Panc1 (cell line): Measurements from ENCODE around the gene PSORS1C1. TPM values are rescaled to one million over a fixed set of nuclear protein-coding genes. Genes with fewer than 3 reads are reported as not detected.

Source experiments
- ATAC-seq: fragments of 200-7000 bp; cut with Tn5 transposase; 2 replicates; pipeline ENCODE4 v1.9.1; 2020; ENCODE audit warnings: mild to moderate bottlenecking, moderate library complexity
- BruUV-seq: library from RNA; stranded (reverse); fragments of 400-500 nt; replicated peaks from 2 replicates; lab custom pipeline; 2021; lab: Mats Ljungman, UMichigan
- CTCF ChIA-PET: fragments of 300-600 bp; sonication (Branson Sonifier 250); formaldehyde crosslinking; loops from one replicate; lab custom pipeline; 2022; ENCODE audit warnings: antibody characterized with exemption; lab: Charles Lee
- POLR2A ChIA-PET: fragments of 300-600 bp; sonication (Branson Sonifier 250); formaldehyde crosslinking; loops from one replicate; lab custom pipeline; 2022; ENCODE audit warnings: antibody characterized with exemption; lab: Charles Lee
- DNase-seq: peaks from one replicate; pipeline ENCODE4 v3.0.0-alpha.2; 2010; ENCODE audit warnings: low read depth, low spot score
- H3K27ac ChIP-seq: 2 replicates; pipeline ENCODE4 v1.5.1; 2011; ENCODE audit warnings: mild to moderate bottlenecking, low read length, inconsistent platforms
- H3K27me3 ChIP-seq: fragments of 200-500 bp; sonication (Bioruptor generic); 2 replicates; pipeline ENCODE4 v1.6.0; 2014; ENCODE audit warnings: low read length, inconsistent platforms; ENCODE audit not compliant: control insufficient read depth, insufficient read depth
- H3K36me3 ChIP-seq: fragments of 200-500 bp; sonication (Bioruptor generic); 2 replicates; pipeline ENCODE4 v1.5.1; 2014; ENCODE audit warnings: inconsistent platforms, mild to moderate bottlenecking, low read length, moderate library complexity; ENCODE audit not compliant: control insufficient read depth, insufficient read depth
- H3K4me1 ChIP-seq: 2 replicates; pipeline ENCODE4 v1.5.1; 2011; ENCODE audit warnings: inconsistent platforms, mild to moderate bottlenecking, low read length, moderate library complexity; ENCODE audit not compliant: control insufficient read depth, insufficient read depth
- H3K4me3 ChIP-seq, 2 experiments: 2 replicates each; pipeline ENCODE4 v1.5.1; 2011 to 2012; ENCODE audit warnings: low read depth in 2 of 2, low read length in 2 of 2, mild to moderate bottlenecking in 2 of 2, inconsistent platforms in 1 of 2, moderate library complexity in 1 of 2
- H3K9me3 ChIP-seq: fragments of 200-500 bp; sonication (Bioruptor generic); 2 replicates; pipeline ENCODE4 v1.5.1; 2014; ENCODE audit warnings: low read depth, mild to moderate bottlenecking, inconsistent platforms, low read length, moderate library complexity; ENCODE audit not compliant: control insufficient read depth, insufficient read depth
- CTCF ChIP-seq: fragments of 450-650 bp; IDR thresholded peaks from 2 replicates; pipeline ENCODE4 v1.5.1; 2017; ENCODE audit warnings: mild to moderate bottlenecking
- POLR2AphosphoS5 ChIP-seq: IDR thresholded peaks from 2 replicates; pipeline ENCODE4 v1.6.1; 2012; ENCODE audit warnings: mild to moderate bottlenecking, low read depth, low read length, moderate library complexity
- REST ChIP-seq, 2 experiments: IDR thresholded peaks; 2 replicates each; pipeline ENCODE4 v1.6.1; 2011 to 2012; ENCODE audit warnings: low read depth in 2 of 2, control low read depth in 1 of 2, low read length in 1 of 2, mild to moderate bottlenecking in 1 of 2, moderate library complexity in 1 of 2; ENCODE audit not compliant: insufficient read depth in 1 of 2
- SIN3A ChIP-seq: IDR thresholded peaks from 2 replicates; pipeline ENCODE4 v1.6.1; 2012; ENCODE audit warnings: low read depth, mild to moderate bottlenecking, low read length, moderate library complexity, borderline replicate concordance; ENCODE audit not compliant: insufficient read depth
- TCF7L2 ChIP-seq: IDR thresholded peaks from 2 replicates; pipeline ENCODE4 v1.6.1; 2011; ENCODE audit warnings: mild to moderate bottlenecking, low read depth, low read length, inconsistent platforms
- in situ Hi-C: cut with HindIII; loops from 2 replicates; pipeline ENCODE4 v1.10.0; 2016; ENCODE audit warnings: low sequenced_read_pairs, low pct_unique_long_range_greater_than_20kb
- intact Hi-C: fragments of 100-400 bp; cut with micrococcal nuclease; formaldehyde crosslinking; loops from one replicate; pipeline ENCODE4 v1.10.0; 2022; ENCODE audit not compliant: unreplicated experiment
- total RNA-seq: library from RNA; stranded (reverse); gene quantifications from one replicate; pipeline ENCODE4 v1.2.1, GENCODE V29; 2021; ENCODE audit not compliant: unreplicated experiment

The PSORS1C1 gene
- total RNA-seq, 1 experiment from 2014 or later: 2.9 TPM

GRCh38 chr6:31138982-31139381 is 24.4 kb downstream of the PSORS1C1 start, which contains the start of gene PSORS1C2:
TSS of gene PSORS1C2 (minus strand) at chr6:31139066. CDS start at chr6:31139026, 40 bp downstream.
- H3K4me3 ChIP-seq: peak within 1 kb of the TSS; percentile 27 to 63; a peak in 3 of 4 replicates
- DNase-seq (no peak), ATAC-seq (no peak)
- no peak within 1 kb of the TSS for H3K27ac ChIP-seq
- POLR2A ChIA-PET: interaction anchor here (0.6 kb wide), 1 partner anchor 25 kb away, joined by 3 read pairs; no protein-coding TSS in a partner anchor
- CTCF ChIA-PET: interaction anchor here (1.0 to 1.1 kb wide), 3 partner anchors 9 to 228 kb away, joined by 4 read pairs; no protein-coding TSS in a partner anchor
- no peaks in the 10 kb centered on the region for H3K36me3 ChIP-seq
- no peak for TF ChIP-seq CTCF
- TF ChIP-seq SIN3A: no peak
- TF ChIP-seq TCF7L2: no peak
- TF ChIP-seq POLR2AphosphoS5: no peak
- no peak for TF ChIP-seq REST (IDR thresholded peaks at IDR 0.05; ENCODE audit: insufficient read depth in 1 of 2, low read depth in 2 of 2, low read length in 1 of 2)
- H3K27me3 ChIP-seq: no peaks in the 10 kb centered on the region
- in situ Hi-C loops (no loop called here), intact Hi-C loops (loop anchor here (5.0 kb wide), 1 partner anchor 228 kb away; no protein-coding TSS in a partner anchor)
- H3K4me1 ChIP-seq: no peaks in the 10 kb centered on the region
- no TSS peak for BruUV-seq
- no peaks in the 10 kb centered on the region for H3K9me3 ChIP-seq

- intact Hi-C loops: loop anchor here (5.0 kb wide), 1 partner anchor 228 kb away; no protein-coding TSS in a partner anchor
- ATAC-seq: no peak
- Histone ChIP-seq H3K36me3 (no peaks in the 10 kb centered on the region), H3K27me3 (no peaks in the 10 kb centered on the region), H3K4me1 (no peaks in the 10 kb centered on the region), H3K27ac (no peak overlapping the region), H3K9me3 (no peaks in the 10 kb centered on the region), H3K4me3 (no peak overlapping the region)
- in situ Hi-C loops: no loop called here
- no peak for DNase-seq
- ChIA-PET CTCF (interaction anchor here (0.5 kb wide), 1 partner anchor 226 kb away, joined by 3 read pairs; no protein-coding TSS in a partner anchor), POLR2A (interaction anchor here (0.6 kb wide), 1 partner anchor 24 kb away, joined by 3 read pairs; no protein-coding TSS in a partner anchor)
- BruUV-seq: no TSS peak
- TF ChIP-seq CTCF: no peak
- TF ChIP-seq TCF7L2: no peak
- TF ChIP-seq REST (IDR thresholded peaks at IDR 0.05; ENCODE audit: insufficient read depth in 1 of 2, low read depth in 2 of 2, low read length in 1 of 2): no peak
- no peak for TF ChIP-seq POLR2AphosphoS5
- no peak for TF ChIP-seq SIN3A
Observed at GRCh38 chr6:31139599-31139998, 25.0 kb downstream of the PSORS1C1 start.
